ENCODE data around the gene NDUFS5.
"Not testable (repeated sequence)": the region's sequence is repeated elsewhere in the genome, so short reads cannot be mapped to it uniquely, and the experiment has no call there.

The NDUFS5 gene

DNA sequence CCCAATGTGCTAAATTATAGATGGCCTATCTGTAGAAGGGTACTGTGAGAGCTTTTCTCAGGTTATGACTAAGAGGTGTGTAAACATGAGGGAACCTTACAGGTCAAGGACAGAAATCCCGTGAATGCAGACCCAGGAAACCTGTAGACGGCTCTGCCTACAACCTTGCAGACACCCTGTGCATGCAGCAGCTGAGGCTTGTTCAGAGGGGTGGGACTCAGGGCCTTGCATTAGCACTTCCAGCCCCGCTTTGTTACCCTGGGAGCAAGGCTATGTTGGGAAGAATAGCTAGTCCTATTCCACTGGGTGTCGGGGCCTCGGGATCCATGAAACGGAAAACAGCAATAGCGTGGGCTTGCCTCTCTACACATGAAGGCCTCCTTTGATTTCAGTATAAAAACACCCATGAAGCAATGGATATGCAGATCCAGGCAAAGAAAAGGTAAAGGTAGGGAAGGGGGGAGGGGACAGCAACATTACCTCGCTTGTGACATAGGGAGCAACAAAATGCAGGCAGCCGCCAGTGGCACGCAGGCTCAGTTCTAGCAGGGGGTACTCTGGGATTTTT is 9.5 kb upstream of the NDUFS5 start:
- no peak for DNase-seq

DNA sequence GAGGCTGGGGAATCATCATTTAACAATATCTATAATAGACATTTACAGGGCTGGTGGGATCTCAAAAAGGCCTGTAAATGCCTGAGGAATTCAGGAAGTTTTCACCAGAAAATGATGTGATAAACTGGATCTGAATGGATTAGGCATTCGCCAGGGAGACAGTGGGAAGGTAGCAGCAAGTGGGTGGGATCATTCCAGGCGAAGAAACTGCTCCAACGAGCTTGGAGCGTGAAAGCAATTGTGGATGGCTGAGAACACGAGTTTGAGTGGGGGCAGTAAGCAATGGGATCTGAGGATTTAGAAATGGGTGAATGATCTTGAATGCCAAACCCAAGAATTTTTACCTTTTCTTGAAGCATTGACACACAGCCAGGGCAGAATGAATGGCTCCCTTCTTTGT is 8.9 kb upstream of the NDUFS5 start:
- DNase-seq = no peak

DNA sequence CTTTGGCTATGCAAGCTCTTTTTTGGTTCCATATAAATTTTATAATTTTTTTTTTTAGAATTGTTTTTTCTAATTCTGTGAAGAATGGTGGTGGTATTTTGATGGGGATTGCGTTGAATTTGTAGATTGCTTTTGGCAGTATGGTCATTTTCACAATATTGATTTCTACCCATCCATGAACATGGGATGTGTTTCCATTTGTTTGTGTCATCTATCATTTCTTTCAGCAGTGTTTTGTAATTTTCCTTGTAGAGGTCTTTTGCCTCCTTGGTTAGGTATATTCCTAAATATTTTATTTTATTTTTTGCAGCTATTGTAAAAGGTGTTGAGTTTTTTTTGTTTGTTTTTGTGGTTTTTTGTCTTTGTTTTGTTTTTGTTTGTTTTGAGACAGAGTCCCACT is 5.7 kb upstream of the NDUFS5 start:
- DNase-seq = not testable (repeated sequence)

DNA sequence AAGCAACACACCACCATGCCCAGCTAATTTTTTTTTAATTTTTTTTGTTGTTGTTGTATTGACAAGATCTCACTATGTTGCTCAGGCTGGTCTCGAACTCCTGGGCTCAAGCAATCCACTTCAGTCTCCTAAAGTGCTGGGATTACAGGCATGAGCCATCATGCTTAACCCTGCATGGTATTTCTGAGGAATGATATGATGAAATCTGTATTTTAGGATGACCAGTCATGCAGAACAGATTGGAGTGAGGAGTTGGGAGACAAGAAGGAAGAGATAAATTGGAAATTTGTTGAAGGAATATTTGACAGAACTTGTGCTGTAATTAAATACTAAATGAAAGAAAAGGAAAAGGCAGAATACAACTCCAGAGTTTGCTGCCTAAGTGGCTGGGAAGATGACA is 4.7 kb upstream of the NDUFS5 start:
- no peak for DNase-seq

DNA sequence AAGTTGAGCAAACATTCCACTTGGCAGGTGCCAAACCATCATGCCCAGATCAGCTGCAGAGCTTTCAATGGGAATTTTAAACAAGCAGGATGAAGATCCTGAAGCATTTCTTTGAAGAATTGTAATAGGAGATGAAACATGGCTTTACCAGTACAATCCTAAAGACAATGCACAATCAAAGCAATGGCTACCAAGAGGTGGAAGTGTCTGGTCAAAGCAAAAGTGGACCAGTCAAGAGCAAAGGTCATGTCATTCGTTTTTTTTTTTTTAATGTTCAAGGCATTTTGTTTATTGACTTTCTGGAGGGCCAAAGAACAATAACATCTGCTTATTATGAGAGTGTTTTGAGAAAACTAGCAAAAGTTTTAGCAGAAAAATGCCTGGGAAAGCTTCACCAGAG is 3.0 kb upstream of the NDUFS5 start:
- DNase-seq = no peak

DNA sequence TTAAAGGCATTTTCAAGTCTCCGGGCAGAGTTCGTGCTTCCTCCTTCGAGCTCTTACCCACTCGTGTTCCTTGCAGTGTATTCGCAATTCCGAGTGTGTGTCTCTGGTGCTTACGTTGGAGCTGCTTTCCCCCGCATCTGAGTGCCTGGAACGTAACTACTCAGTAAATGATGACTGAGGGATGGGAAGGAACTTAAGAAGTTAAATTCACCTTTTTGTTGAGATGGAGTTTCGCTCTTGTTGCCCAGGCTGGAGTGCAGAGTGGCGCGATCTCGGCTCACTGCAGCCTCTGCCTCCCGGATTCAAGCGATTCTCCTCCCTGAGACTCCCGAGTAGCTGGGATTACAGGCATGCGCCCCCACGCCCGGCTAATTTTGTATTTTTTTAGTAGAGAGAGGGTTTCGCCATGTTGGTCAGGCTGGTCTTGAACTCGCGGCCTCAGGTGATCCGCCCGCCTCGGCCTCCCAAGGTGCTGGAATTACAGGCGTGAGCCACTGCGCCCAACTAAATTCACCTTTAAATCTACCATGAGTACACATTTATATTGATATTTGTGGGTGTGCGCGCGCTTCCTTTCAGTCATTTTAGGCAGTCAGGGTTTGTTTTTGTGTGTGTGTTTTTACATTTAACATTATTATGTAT is 837 bp downstream of the NDUFS5 start:
- peak; percentile 63 for DNase-seq

DNA sequence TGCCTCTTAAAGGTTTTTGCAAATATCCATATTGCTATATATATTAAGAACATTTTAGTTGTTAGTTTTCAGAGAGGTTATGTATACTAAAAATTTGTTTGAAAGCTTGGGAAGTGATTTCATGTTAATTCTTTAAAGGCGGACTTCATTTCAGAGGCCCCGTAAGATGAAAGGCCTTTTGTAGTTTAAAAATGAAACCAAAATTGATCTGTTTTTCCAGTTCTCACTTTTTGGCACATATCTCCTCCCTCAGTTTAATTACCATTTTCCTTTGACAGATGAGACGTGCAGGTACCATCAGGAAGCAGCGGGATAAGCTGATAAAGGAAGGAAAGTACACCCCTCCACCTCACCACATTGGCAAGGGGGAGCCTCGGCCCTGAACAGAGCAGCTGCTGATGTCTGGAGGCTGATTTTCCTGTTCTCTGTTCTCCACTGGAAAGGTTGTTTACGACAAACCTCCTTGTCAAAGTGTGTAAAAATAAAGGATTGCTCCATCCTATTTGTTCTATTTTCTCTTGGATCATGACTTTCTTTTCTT is 8.0 kb downstream of the NDUFS5 start:
- DNase-seq = no peak

DNA sequence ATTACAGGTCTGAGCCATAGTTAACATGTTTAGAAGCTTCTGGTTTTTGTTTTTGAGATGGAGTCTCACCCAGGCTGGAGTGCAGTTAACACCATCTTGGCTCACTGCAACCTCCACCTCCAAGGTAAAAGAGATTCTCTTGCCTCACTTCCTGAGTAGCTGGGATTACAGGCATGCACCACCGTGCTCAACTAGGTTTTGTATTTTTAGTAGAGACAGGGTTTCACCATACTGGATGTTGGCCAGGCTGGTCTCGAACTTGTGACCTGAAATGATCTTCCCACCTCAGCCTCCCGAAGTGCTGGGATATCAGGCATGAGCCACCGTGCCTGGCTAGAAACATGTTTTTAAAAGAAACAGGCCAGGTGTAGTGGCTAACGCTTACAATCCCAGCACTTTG is 10.5 kb downstream of the NDUFS5 start:
- no peak for DNase-seq

DNA sequence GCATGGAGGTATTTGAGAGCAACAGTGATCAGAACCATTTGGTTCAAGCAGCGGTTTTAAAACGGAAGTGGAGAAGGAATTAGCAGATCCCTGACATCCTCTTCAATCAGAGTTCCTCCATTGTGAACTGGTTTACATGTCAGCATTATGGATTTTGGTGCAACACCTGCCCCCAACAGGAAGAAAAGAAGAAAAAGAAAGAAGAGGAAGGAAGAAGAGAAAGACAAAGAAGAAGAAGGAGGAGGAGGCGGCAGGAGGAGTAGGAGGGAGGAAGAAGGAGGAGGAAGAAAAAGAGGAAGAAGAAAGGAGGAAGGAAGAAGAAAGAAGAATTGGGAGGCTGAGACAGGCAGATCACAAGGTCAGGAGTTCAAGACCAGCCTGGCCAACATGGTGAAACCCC is 17.4 kb downstream of the NDUFS5 start:
- no peak for DNase-seq

DNA sequence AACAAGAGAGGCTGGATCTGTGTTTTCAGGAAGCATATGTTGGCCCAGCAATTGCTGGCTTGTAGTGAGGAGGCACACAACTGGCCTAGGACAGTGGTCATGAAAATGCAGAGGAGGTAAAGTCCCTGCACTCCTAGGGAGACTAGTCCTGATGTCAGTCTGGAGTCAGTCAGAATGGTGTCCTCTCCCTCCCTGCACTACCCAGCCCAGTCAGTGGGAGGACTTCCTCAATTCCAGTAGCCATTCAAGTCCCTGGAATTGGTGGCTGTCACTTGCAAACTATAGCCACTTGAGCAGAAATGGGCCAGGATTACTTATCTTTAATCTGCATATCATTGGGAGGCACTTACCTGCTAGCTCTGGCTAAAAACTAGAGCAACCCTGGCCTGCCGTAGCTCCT is 18.6 kb downstream of the NDUFS5 start:
- peak; percentile 60 for DNase-seq

DNA sequence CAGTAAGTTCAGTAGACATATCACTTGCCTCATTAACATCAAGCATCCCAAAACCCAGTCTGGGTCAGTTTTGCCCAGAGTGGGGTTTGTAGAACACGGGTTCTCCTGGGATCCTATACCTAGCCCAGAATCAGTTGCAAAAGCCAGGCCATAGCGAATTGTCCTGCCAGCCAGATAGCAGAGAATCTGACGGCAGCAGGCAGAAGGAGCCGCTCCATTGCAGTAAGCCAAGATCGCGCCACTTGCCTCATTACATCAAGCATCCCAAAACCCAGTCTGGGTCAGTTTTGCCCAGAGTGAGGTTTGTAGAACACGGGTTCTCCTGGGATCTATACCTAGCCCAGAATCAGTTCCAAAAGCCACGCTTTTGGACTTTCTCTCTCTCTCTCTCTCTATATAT is 19.1 kb downstream of the NDUFS5 start:
- no peak for DNase-seq

DNA sequence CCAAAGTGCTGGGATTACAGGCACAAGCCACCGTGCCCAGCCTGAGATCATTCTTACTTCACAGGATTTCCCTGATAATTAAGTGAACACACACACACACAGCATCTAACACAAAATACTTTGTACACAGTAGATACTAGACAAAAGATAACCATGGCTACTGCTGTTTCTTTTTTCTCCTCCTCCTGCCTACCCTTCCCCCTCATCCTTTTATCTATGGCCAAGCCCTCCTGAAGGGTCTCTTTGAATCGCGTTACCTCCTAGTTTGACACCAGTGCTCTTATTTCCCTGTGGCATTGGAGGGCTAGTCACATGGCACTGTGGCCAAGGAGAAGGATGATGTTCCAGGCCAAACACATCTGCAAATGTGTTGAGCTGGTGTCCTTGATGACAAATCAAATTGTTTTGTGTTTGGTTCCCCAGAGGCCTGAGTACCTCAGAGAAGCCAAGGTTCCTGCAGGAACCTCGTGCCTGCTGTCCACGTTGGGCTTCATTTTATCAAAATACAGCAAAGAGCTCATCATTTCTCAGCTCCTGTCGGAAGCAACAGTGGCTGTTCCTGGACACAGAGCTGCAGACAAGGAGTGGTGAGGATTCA is 20.6 kb downstream of the NDUFS5 start:
- DNase-seq = peak; percentile 50

DNA sequence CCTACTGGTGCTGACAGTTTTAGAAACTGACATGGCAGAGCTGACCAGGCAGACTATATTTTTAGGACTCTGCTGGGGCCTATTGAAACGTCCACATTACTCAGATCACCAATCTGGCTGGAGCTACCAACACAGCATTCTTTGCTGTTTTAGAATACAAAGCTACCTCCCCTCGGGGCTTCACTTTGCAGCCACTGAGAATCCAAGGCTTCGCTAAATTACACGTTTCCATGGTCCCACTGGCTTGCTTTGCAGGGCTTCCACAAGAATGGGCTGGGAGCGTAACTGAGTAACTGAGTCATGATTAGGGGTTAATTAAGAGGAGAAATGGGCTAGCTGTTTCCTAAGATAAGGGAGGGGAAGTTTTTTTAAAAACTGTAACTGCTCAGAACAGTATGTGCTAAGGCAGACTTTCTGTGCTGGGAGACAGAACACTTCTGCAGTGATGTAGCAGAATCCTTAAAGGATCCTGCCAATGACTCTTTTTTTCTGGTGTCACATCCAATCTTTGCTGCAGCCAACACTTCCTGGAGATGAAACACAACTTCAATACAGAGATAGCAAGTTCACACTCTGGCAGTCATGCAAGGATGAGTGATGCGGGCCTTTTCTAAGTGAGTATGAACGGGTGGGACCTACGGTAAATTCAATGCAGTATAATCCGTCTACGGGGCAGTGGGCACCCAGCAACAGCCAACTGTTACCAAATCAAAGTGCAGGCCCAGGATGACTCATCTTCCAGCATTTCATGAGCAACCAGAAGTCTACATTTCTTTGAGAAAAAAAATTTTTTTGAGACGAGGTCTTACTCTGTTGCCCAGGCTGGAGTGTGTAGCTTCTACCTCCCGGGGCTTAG is 21.5 kb downstream of the NDUFS5 start:
- peak; percentile 95 for DNase-seq

DNA sequence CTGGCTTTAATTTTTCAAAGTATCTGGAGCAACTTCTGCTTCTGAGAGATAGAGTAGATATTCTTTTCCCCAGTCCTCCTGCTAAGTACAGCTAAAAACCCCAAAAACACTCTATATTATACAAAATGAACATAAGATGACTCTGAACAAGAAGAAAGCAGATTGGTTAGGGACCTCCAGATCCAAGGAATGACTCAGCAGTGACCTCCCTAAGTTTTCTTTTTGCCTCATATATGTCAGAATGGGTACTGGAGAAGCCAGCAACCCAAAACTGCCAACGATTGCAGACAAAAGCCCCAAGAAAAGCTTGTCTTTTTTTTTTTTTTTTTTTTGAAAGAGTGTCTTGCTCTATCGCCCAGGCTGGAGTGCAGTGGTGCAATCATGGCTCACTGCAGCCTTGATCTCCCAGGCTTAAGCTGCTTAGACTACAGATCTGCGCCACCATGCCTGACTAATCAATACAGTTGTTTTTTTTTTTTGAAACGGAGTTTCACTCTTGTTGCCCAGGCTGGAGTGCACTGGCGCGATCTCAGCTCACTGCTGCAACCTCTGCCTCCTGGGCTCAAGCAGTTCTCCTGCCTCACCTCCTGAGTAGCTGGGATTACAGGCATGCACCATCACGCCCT is 22.7 kb downstream of the NDUFS5 start:
- DNase-seq = peak; percentile 48

DNA sequence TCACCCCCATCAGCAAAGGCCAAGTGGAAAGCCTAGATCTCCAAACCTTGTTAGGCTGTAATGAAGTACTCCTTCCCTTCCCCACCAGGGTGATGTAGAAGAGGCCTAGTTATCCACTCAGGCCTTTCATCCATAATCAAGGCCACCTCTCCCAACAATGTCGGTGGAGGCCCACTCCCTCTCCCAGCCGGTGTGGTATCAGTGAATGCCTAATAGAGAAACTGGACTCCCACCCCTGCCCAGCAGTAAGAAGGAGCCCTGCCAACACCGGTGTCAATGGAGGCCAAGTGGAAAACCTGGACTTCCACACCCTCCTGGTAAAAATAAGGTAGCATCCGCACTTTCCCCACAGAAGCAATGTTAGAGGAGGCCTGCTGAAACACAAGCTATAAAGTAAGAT is 23.9 kb downstream of the NDUFS5 start:
- DNase-seq = no peak

DNA sequence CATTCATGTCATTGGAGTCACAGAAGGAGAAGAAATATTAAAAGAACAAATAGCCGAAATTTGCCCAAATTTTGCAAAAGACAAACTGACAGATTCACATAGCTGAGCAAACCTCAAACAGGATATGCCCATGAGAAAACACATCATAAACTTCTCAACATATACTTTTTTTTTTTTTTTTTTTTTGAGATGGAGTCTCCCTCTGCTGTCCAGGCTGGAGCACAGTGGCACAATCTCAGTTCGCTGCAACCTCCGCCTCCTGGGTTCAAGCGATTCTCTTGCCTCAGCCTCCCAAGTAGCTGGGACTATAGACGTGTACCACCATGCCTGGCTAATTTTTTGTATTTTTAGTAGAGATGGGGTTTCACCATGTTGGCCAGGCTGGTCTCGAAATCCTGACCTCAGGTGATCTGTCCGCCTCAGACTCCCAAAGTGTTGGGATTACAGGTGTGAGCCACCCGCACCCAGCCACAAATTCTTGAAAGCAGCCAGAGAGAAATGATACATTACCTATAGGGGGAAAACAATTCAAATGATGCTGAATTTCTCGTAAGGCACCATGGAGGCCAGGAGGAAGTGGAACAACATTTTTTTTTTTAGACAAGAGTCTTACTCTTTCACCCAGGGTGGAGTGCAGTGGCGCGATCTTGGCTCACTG is 25.2 kb downstream of the NDUFS5 start:
- peak; percentile 25 for DNase-seq

DNA sequence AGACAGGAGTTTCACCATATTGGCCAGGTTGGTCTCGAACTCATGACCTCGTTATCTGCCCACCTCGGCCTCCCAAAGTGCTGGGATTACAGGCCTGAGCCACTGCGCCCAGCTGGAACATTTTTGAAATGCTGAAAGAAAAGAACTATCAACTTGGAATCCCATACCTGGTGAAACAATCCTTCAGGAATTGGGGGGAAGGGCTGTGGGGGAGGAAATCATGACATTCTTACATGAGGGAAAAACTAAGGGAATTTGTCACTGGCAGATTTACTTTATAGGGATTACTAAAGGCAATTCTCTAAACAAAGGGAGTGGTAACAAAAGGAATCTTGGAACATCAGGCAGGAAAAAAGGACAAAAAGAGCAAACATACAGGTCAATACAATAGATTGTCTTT is 25.8 kb downstream of the NDUFS5 start:
- DNase-seq = no peak

DNA sequence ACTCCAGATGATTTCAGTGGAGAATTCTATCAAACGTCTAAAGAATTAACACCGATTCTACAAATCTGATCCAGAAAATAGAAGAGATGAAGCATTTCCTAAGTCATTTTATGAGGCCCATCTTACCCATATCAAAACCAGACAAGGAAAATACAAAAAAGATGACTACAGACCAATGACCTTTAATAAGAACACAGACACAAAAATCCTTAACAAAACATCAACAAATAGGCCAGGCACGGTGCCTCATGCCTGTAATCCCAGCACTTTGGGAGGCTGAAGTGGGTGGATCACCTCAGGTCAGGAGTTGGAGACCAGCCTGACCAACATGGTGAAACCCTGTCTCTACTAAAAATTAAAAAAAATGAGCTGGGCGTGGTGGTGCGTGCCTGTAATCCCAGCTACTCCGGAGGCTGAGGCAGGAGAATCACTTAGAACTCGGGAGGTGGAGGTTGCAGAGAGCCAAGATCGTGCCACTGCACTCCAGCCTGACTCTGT is 29.1 kb downstream of the NDUFS5 start:
- DNase-seq = not testable (repeated sequence)

DNA sequence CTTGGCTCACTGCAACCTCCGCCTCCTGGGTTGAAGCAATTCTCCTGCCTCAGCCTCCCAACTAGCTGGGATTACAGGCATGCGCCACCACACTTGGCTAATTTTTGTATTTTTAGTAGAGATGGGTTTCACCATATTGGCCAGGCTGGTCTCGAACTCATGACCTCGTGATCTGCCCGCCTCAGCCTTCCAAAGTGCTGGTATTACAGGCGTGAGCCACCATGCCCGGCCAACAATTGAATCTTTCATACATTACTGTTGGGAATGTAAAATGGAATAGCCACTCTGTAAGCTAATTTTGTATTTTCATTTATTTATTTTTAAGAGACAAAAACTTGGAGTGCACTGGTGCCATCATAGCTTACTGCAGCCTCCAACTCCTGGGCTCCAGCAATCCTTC is 35.4 kb downstream of the NDUFS5 start:
- DNase-seq = not testable (repeated sequence)

DNA sequence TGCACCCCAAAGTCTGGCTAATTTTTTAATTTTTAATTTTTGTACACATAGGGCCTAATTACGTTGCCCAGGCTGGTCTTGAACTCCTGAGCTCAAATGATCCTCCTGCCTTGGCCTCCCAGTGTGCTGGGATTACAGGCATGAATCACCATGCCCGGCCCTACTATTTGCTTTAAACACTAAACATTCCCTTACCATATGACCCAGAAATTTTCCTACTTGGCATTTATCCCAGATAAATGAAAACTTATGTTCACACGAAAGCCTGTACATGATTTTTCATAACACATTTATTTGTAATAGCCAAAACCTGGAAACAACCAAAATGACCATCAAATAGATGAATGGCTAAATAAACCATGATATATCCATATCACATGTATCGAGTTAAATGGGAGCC is 35.8 kb downstream of the NDUFS5 start:
- no peak for DNase-seq

DNA sequence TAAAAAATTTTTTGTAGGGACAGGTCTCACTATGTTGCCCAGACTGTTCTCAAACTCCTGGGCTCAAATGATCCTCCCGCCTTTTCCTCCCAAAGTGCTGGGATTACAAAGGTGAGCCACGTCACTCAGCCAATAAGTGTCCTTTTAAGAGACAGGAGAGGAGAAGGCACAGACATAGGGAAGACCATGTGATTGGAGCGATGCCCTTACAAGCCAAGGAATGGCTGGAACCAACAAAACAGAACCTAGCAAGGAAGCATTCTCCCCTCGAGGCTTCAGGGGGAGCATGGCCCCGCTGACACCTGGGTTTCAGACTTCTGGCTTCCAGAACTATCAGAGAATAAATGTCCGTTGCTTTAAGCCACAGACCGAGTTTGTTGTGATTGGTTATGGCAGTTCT is 37.0 kb downstream of the NDUFS5 start:
- DNase-seq = peak; percentile 24

DNA sequence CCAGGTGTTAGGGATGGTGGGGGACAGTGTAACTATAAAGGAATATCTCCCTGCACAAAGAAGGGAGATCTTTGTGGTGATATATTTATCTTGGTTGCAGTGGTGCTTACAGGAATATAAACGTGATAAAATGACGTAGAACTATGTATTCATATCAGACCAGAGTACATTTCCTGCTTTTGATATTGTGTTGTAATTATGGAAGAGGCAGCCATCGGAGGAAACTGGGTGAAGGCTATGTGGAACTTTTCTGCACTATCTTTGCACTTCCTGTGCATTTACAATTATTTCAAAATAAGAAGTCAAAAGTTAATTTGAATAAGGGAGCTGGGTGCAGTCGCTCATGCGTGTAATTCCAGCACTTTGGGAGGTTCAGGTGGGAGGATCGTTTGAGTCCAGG is 37.6 kb downstream of the NDUFS5 start:
- DNase-seq = peak; percentile 54

Data from hematopoietic multipotent progenitor cell treated with erythropoietin and hydrocortisone succinate and interleukin-3 and kit ligand, for 4 days (in vitro differentiated cells).